IPS DF 19.7 (cell line): ENCODE measurements around the gene C10orf53.
"Not testable (repeated sequence)": the region's sequence is repeated elsewhere in the genome, so short reads cannot be mapped to it uniquely, and the experiment has no call there.

Source experiments
- DNase-seq: peaks from one replicate; pipeline ENCODE4 v3.0.0-alpha.2; 2013; ENCODE audit warnings: low read depth, low spot score

Gene C10orf53

GRCh38 chr10:49688261-49688846, 8.9 kb downstream of the C10orf53 start:
- DNase-seq, result no peak

- DNase-seq, result no peak
Observed at GRCh38 chr10:49688920-49689319, 9.5 kb downstream of the C10orf53 start.

GRCh38 chr10:49689882-49690510, 10.5 kb downstream of the C10orf53 start:
- peak; percentile 84 for DNase-seq

GRCh38 chr10:49690698-49691356, 11.4 kb downstream of the C10orf53 start:
- no peak for DNase-seq

GRCh38 chr10:49691588-49691987, 12.1 kb downstream of the C10orf53 start:
- no peak for DNase-seq

- no peak for DNase-seq
Observed at GRCh38 chr10:49694466-49694865, 15.0 kb downstream of the C10orf53 start.

GRCh38 chr10:49696311-49696710, 16.9 kb downstream of the C10orf53 start:
- no peak for DNase-seq

- DNase-seq, result no peak
Observed at GRCh38 chr10:49698679-49699078, 19.2 kb downstream of the C10orf53 start.

GRCh38 chr10:49700211-49700610, 20.8 kb downstream of the C10orf53 start:
- DNase-seq, result no peak

- DNase-seq, result peak; percentile 67
Observed at GRCh38 chr10:49700997-49701396, 21.5 kb downstream of the C10orf53 start.

- no peak for DNase-seq
Observed at GRCh38 chr10:49707585-49707984, 28.1 kb downstream of the C10orf53 start.

- DNase-seq, result no peak
Observed at GRCh38 chr10:49709934-49710333, 30.5 kb downstream of the C10orf53 start.

- DNase-seq, result no peak
Observed at GRCh38 chr10:49710966-49711365, 31.5 kb downstream of the C10orf53 start.

- DNase-seq, result no peak
Observed at GRCh38 chr10:49711481-49711880, 32.0 kb downstream of the C10orf53 start.

GRCh38 chr10:49713266-49713665, 33.8 kb downstream of the C10orf53 start:
- DNase-seq, result no peak

- not testable (repeated sequence) for DNase-seq
Observed at GRCh38 chr10:49715157-49715556, 35.7 kb downstream of the C10orf53 start.

GRCh38 chr10:49726593-49726992, 47.1 kb downstream of the C10orf53 start:
- DNase-seq, result no peak

GRCh38 chr10:49733866-49734265, 54.4 kb downstream of the C10orf53 start:
- DNase-seq, result no peak

GRCh38 chr10:49734676-49735075, 55.2 kb downstream of the C10orf53 start:
- no peak for DNase-seq

- DNase-seq, result no peak
Observed at GRCh38 chr10:49735161-49735560, 55.7 kb downstream of the C10orf53 start.

- DNase-seq, result no peak
Observed at GRCh38 chr10:49735848-49736563, 56.6 kb downstream of the C10orf53 start.

GRCh38 chr10:49736564-49737113, 57.2 kb downstream of the C10orf53 start:
- no peak for DNase-seq
